IPS-NIHi11 (cell line): Measurements from ENCODE around the gene VWC2L.

Source experiments
- DNase-seq: peaks from one replicate; pipeline ENCODE4 v3.0.0; 2012; ENCODE audit warnings: mixed read lengths, low spot score

The VWC2L gene

DNA sequence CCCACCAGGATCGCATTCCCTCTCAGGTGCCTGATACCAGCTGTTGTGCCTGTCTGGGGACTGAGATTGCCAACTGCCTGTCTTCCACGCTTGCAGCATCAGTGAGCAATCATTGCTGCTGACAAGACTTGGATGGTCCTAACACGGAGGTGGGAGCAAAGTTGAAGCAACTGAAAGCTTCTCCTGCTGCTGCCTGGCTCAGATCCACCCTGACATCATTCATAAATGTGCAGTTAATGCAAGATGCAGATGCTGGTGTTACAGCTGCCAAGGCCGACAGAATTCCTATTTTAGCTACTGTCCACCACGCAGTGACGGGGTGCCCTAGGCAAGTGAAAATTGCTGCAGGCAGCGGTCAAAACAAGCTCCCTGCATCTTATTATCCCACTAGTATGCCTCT, 131.4 kb downstream of the VWC2L start:
- DNase-seq, result no peak

DNA sequence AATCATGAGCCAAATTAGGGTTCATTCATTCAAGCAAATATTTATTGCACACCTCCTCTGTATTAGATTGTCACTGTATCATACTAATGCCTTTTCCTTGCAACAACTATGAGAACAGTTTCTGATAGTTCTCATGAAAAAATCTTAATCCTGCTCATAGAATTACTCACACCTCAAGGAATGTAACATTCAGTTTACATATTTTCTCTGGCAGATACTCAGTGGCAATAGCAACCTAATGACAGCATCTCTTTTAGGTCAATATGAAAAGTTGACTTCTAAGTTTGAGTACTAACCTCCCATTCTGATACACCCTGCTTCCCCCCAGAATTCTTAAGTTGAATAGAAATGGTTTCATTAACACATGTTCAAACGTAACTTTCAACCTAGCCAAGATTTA, 132.0 kb downstream of the VWC2L start:
- DNase-seq, result no peak

DNA sequence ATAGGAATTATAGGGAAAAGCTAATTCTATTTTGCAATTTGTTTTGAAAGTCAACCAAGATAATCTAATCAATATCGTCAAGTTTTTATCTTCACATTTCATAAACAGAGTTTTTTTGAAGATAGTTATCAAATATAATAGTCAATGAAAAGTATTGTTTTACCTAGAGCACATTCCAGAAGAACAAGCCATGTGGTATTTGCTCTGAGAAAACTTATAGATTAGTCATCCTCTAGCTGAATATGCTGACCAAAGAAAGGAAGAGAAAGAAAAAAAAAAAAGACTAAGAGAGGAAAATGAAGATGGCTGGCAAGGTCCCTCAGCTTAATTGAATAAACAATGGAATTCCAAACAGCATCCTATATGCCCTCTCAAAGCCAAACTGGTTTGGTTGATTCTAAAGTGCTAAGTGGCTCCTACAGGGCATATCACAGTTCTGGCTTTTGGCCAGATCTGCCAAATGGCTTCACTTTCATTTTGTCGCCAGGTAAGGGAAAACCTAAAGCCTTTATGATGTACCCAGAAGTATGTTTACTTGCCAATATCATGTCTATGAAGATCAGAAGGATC, 132.6 kb downstream of the VWC2L start:
- DNase-seq, result no peak

DNA sequence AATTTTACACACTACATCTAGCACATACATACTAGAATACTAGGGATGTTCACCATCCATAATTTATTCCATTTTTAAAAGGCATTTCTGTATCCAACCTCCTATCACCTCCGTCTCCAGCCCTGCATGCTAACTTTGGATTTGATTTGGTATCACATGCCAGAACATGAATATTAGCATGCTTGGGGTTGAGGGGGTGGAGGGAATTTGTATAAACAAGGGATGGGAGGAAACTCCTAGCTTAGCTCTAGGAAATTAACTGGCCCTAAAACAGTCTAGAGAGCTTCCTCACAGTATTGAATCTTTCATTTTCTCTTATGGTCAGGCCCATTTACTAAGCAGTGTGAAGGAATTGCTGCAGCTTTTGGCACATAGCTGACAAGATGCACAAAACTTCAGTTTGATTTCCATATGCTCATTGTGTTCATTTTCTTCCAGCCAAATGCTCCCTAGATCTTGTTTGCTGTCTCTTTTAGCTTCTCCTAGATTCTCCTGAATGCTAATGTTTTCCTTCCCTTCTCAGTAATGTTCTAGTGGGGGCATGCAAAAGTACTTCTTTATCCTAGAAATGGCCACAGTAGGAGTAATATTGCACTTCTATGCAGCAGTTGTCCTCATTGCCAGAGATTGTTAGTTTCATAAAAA, 135.2 kb downstream of the VWC2L start:
- no peak for DNase-seq

DNA sequence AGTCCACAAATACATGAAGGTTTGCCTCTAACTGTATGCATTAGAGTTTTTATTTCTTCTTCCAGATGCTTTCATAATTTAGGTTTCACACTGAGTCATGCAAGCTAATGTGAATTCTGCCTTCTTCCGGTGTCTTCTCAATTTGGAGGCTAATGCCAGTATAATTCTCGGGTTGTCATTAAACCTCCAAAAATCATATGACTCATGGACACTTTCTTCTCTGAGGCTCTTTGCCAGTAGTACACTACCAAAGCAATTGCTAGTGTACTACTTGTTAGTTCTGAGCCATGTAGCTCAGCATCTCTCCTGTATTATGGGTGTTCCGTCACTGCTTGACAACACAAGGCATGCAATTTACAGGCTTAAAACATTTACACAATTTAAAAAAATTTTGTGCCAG, 137.1 kb downstream of the VWC2L start:
- DNase-seq, result no peak

DNA sequence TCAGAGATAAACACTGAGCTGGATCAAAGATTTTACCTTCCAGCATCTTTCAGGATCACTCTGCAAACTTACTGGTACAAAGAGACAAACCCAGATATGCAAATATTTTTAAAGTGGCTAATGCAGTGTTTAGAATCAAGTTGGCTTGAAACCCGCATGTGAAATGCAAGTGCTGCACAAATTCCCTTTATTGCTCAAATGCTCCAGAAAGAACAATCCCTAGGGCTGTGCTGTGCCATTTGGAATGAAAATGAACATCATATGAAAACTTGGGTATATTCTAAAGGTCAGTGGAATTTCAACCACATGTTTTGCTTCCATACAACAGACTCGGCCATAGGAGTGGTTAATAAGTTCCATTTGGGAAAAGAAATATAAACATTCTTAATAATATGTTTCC, 139.1 kb downstream of the VWC2L start:
- DNase-seq, result no peak

DNA sequence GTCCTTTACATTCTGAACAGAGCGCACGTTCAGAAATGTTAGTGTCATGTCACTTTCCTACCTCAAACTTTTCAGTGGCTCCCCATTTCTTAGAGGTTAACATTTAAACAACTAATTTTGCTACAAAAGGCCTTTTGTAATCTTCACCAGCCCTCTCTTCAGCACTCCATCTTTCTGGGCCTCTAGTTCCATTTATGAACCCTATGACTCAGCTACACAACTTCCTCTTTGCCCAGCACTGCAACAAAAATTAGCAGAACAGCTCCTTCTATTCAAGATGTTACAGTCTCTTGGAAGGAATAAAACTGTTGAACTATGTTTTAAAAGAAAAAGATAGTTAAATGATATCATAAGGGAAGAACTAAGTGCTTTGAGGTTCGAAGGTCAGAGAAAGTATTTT, 139.9 kb downstream of the VWC2L start:
- DNase-seq, result no peak

DNA sequence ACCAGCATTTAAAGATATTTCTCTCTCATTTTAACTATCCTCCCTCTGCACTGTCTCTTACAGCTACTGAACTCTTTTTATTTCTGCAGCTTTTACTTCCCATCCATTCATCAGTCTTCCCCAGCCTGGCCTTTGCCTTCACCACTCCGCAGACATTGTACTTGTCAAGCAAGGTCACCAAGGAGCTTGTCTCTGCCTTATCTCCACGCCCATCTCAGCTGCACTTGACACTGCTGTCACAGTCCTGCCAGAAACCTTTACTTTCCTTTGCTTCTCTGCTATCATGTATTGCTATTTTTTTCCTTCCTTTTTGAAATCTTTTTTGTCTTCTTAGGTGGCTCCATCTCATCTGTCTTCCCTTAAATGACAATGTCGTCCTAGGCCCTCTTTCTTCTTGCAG, 147.0 kb downstream of the VWC2L start:
- no peak for DNase-seq

DNA sequence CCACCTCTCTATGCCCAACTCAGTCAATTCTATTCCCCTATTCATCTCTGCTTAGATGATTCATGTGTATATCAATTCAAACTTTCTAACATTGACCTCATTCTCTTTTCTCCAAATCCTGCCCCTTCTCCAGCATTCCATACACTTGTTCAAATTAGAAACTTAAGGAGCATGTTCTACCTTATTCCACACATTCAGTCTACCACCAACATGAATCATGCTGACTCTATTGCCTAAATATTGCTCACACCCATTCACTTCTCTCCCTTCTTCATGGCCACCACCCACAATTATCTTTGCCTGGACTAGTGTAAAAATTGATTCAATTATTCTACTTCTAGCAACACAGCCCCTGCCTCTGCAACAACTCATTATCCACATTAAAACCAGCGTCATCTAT, 147.5 kb downstream of the VWC2L start:
- no peak for DNase-seq

DNA sequence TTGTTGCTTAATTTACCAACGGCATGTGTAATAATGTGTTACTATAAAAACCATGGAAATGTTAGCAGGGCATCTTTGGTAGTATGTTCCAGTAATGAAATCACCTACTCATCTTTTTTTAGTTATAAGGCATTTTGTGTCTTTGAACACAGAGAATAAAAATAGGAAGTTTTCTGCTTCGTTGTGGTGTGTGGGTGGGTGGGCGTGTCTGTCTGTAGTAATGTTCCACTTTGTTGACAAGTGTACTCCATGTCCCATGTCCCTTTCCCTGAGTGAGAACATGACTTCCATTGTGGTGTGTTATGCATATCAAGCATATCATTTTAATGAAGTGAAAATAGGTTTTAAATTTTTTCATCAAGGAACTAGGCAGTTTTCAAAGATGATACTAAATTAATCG, 149.3 kb downstream of the VWC2L start:
- no peak for DNase-seq

DNA sequence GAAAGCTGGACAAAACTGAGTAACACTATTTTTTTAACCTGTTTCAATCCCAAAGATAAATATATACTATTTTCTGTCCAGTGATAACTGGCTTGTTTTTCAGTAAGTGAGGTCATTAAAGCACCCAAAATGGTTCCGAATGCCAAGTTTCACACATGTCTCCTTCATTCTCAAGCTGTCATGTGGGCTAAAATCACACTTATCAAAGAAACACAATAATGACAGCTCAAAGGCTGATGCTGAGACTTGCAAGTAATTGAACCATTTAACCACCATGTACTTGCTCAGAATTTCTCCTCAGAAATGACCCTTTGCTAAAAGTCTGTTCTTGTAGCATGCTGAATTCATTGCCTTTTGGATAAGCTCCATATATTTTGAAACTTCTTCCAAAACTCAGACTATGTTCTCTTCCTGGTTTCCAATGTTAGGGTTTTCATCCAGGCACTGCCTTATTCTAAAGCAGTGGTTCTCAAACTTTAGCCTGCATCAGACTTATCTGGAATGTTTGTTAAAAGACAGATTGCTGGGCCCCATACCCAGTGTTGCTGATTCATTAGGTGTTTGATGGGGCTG, 149.8 kb downstream of the VWC2L start:
- no peak for DNase-seq

DNA sequence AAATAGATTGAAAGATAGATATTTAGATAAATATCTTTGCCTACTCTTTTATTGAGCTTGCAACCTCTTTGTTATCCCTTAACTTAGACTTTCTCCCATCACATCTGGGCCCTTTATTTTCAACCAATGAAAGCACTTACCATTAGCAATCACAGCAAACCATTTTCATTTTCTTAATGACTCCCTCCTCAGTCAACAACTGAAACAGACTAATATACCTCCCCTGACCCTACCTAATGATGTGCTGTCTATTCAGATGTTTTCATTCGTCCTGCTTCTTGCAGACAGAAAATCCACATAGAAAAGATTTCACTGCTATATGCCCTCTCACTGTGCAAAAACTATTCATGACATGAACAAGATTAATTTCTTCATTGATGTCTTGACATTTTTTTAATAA, 154.4 kb downstream of the VWC2L start:
- no peak for DNase-seq

DNA sequence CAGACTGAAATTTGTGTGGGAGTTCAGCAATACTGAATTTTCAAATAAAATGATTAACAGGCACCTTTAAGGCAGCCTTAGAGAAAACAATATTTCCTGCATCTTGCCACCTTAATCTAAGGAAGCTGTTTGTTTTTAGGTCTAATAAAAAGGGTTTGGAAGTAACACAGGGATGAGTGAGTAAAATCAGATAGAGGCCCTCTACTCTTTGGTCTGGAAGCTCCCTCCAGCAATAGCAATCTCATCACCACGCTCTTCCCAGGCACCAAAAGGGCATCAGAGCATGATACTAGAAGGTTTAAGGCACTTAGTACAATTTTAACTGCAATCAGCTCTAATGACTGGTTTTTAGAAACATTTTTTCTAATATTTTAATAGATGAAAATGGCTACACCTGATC, 155.6 kb downstream of the VWC2L start:
- no peak for DNase-seq

DNA sequence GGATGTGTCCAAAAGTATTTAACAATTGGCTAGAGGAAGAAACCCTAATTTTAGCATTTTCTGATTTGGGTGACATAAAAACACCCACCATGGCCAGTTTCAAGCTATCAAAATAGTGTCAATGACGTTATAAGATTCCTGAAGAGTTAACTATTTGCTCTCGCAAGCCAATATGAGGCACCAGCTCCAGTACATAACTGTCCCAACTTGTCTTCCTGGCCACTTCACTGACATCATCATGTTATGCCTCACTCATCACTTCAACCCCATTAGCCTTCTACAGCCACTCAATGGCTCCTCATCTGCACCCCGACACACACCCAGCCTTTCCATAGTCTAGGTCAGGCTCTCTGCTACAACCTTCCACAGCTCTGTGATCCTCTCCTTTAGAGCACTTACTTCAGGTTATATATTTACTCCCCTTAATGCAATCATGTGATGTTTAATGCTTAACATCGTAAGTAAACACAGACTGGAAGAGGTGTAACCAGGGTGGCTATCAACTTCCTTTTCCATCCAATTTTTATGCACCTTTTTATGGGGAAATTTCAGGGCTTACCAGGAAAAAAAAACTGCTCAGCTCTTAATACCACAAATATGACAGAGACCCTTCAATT, 158.7 kb downstream of the VWC2L start:
- DNase-seq, result no peak

DNA sequence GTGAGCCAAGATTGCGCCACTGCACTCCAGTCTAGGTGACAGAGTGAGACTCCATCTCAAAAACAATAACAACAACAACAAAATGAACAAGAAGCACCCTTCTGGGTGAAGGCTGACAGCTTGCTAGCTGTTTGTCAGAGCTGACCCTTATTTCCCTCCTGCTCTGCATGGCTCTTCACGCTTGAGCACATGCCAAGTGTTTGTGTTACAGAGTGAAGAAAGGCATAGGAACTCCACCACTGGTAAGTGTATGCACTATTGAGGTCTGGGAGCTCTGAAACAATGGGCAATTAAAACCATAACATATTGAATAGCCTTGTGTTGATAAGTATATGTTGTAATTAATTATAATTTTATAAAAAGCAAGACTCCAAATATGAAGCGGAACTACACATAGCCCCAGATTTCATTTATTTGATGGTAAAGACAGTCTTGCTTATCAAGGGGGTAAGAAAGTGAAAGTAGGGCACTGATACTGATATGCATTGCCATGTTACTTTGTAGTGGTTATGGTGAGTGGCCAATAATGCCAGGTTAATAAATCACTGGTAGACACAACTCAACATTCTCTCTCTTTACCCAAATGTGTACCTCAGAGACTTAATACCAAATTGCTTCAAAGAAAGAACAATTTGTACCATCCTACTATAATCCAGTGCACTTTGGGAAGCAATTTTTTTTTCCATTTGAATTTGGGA, 163.4 kb downstream of the VWC2L start:
- DNase-seq, result no peak

DNA sequence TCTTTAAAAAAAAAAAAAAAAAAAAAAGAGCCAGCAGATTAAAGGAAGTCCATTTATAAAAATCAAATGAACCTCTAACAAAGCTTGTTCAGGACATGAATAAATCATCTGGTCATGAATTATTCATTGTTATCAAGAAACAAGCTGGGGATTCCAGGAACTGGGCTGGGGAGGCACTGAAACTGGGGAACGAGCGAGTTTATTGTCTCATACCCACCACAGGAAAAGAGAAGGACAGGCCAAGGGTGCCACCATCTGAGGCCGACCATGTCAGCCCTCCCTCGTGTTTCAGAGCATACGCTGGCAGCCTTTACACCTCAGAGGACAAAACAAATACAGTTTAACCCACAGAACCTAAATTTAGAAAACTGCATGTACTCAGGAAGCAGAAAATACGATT, 164.2 kb downstream of the VWC2L start:
- DNase-seq, result no peak

DNA sequence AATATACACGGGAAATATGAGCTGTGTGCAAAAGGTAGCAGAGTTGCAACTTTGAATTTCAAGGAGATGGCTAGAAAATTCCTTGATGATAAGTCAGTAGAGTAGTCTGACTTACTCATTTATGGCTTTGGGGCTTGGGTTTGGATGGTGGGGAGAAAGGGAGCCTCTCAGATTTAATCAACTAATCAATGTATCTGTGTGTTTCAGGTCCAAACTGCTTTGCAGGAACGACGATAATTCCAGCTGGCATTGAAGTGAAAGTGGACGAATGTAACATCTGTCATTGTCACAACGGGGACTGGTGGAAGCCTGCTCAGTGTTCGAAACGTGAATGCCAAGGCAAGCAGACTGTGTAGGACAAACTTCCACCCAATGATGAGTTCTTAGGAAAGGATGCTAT, 164.6 kb downstream of the VWC2L start:
- no peak for DNase-seq

DNA sequence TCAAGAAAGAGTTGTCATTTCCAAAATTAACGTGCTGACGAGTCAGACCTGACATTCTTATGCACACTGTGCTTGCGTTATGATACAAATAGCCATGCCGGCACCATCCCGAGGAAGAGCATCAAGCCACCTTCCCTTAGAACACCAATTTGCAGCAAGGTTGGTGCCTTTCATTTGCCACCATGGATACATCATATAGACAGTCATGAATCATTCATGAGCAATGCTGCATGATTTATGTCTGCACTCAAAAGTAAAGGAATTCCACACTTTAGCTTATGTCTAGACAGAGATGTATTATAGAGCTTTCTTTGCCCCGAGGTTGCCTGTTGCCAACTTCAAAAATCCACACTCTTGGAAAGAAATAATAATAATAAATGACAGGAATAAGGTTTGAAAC, 166.9 kb downstream of the VWC2L start:
- no peak for DNase-seq

DNA sequence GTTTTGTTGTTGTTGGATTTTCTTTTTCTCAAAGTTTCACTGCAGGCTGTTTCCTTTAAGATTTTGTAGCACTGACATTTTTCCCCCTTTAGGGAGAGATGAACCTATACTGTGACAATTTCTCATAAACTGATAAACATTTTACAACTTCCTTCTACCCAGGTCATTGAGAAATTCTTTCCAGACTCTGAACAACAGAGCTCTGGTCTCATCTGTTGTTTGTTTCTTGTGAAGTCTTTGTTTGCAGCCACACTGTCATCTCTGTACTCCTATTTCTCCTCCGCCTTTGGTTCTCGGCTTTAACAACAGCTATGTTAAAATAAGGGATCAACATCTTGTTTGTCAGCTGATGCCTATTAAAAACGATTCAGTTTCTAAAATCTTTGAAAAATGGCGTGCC, 167.6 kb downstream of the VWC2L start:
- DNase-seq, result no peak

DNA sequence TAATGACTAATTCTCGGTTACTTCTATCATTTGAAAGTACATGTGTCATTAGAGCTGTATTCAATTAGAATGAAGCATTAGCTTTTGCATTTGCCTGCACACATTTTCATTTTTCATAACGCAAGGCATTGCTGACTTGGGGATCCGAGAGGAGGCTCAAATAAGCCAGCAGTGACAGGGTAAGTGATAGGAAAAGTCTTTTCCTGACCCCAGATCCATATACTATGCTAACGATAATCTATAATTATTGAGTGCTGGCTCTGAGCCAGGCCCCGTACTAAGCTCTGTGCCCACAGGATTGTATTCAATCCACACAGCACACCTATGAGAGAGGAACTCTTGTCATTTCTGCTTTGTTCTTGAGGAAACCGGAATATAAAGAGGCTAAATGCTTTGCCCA, 168.2 kb downstream of the VWC2L start:
- no peak for DNase-seq

DNA sequence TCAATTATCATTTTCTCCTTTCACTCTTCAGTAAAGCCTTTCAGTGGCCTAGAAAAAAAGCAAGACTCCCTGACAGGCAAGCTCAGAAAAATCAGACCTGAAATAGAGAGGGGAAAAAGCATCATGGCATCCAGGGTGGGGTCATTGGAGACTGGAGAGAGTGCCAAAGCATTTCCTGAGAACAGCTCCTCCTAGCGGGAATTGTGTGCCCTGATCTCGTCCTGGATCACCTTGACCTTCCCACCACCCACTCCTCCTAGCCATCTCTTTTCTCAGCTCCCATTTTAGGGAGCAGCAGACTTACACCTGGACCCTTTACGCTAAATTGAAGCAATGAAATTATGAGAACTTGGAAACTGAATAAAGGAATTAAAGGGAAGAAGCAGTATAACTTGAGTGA, 176.6 kb downstream of the VWC2L start:
- DNase-seq, result peak; percentile 54

DNA sequence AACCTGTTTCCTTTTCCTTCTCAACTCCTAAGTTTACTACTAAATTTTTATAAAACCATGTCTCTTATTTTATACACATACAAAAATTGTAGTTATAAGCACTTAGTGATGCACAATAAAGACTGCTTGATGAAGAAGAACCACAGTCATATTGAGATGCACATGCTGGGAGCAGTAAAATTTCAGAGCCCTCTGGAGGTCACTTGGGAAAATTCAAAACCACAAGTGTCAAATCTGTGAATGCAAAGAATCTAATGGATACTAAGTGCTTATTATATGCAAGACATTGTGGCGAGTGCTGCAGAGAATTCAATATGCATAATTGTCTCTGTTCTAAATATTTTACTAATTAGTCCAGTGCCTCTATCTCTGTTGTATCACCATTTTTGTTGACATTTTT, 180.5 kb downstream of the VWC2L start:
- DNase-seq, result no peak

DNA sequence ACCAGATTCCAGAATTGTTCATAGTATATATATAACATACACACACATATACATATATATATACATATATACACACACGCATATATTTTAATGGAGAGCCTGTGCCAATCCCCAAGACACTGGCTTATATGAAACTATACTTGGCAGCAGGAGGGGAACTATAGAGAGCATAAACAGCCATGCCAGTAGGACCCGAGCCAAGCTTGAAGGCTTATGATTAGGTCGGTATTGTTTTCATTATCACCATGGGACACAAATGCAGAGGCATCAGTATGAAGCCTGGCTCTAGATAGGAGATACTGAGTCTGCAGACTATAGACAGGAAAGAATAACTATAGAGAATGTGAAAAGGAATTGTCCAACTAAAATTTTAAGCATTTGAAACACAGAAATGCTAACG, 181.2 kb downstream of the VWC2L start:
- DNase-seq, result no peak
